ENCODE results near the gene CHDH. TPM values are rescaled to one million over a fixed set of nuclear protein-coding genes. Genes with fewer than 3 reads are reported as not detected.

CHDH gene
- total RNA-seq, 2 donors from 2014 or later = 21.5 to 26.0 TPM

DNA sequence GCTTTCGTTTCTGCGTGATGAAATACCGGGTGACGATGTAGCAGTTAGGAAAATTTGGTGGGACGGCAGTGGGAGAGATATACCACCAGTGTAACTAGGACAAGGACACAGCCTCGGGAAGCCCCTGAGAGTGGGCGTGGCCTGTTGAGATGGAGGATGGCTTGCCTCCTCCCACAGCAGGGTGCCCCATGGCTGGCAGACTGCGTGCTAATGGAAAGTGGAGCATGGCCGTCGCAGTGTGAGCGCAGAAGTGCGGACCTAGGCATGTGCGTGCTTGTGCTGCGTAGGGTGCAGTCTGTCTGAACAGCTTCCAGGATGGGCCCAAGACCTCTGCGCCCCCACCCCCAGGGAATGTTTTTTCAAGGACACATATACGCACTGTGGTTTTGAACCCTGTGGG is 56.8 kb downstream of the CHDH start:
- Histone ChIP-seq H3K9me3 (no peaks in the 10 kb centered on the region), H3K4me3 (no peak overlapping the region), H3K4me1 (no peaks in the 10 kb centered on the region), H3K27ac (no peak overlapping the region), H3K27me3 (no peaks in the 10 kb centered on the region), H3K36me3 (replicated peaks in 1 of 2; ENCODE audit: insufficient read depth in 1 of 2, low read depth in 2 of 2) (no peaks in the 10 kb centered on the region)
- TF ChIP-seq POLR2A (IDR thresholded peaks at IDR 0.05) = no peak
- no peak for TF ChIP-seq CTCF (IDR thresholded peaks at IDR 0.05)
- intact Hi-C loops (cut with DNase I) = no loop called here
- WGBS, 2 donors = 84 to 85% methylated on average over 16 of the region's 16 CpGs
- no peak for DNase-seq
- no peak for ATAC-seq

DNA sequence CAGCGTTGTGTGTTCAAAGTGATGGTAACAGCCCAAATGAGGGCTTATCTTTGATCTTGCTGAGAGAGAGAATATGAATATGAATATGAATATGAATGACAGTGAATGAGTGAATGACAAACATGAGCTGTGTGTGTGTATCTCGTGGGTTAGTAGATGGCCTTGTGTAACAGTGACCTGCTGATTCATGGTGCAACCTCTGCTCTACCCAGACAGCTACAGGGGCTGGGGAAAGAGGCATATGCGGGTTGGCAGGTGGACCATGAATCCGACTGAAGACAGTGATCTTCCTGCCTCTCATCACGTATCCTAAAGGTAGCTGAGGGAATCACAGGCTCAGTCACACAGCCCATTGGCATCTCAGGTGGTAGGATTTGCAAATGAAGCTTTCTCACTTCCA is 58.2 kb downstream of the CHDH start:
- 57 to 70% methylated on average over 5 of the region's 5 CpGs for WGBS, 2 donors
- DNase-seq = no peak
- TF ChIP-seq CTCF (IDR thresholded peaks at IDR 0.05) (no peak), POLR2A (IDR thresholded peaks at IDR 0.05) (no peak)
- Histone ChIP-seq H3K9me3 (no peaks in the 10 kb centered on the region), H3K36me3 (replicated peaks in 1 of 2; ENCODE audit: insufficient read depth in 1 of 2, low read depth in 2 of 2) (no peaks in the 10 kb centered on the region), H3K4me1 (no peaks in the 10 kb centered on the region), H3K27ac (no peak overlapping the region), H3K4me3 (no peak overlapping the region), H3K27me3 (no peaks in the 10 kb centered on the region)
- ATAC-seq = no peak
- intact Hi-C loops (cut with DNase I) = no loop called here

DNA sequence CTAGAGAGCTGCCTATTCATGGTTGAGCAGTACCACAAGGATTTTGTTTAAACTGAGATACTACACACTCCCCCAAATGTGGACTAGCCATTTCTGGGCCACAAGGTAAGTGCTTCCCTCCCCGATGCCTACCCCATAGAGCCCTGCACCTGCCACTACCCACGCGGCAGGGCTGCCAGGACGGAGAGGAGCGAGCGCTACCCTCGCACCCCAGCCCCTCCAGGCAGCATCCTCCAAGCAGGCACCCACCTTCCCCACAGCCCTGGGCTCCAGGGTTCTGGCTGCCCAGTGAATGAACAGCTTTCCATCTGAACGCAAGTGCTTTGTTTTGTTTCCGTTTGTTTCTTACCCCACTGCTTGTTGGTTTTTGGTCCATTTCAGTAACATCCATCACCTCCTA is 59.2 kb downstream of the CHDH start:
- DNase-seq (no peak), ATAC-seq (no peak)
- H3K9me3 ChIP-seq = no peaks in the 10 kb centered on the region
- H3K4me1 ChIP-seq = no peaks in the 10 kb centered on the region
- H3K27ac ChIP-seq = no peak overlapping the region
- H3K4me3 ChIP-seq = no peak overlapping the region
- H3K27me3 ChIP-seq = no peaks in the 10 kb centered on the region
- intact Hi-C loops (cut with DNase I) = no loop called here
- 74 to 79% methylated on average over 9 of the region's 9 CpGs for WGBS, 2 donors
- H3K36me3 ChIP-seq (replicated peaks in 1 of 2; ENCODE audit: insufficient read depth in 1 of 2, low read depth in 2 of 2) = no peaks in the 10 kb centered on the region
- no peak for TF ChIP-seq CTCF (IDR thresholded peaks at IDR 0.05)
- no peak for TF ChIP-seq POLR2A (IDR thresholded peaks at IDR 0.05)

- no peak for DNase-seq
- TF ChIP-seq CTCF (IDR thresholded peaks at IDR 0.05) (no peak), POLR2A (IDR thresholded peaks at IDR 0.05) (no peak)
- no peak overlapping the region for H3K4me3 ChIP-seq
- no peaks in the 10 kb centered on the region for H3K36me3 ChIP-seq (replicated peaks in 1 of 2; ENCODE audit: insufficient read depth in 1 of 2, low read depth in 2 of 2)
- intact Hi-C loops (cut with DNase I) = no loop called here
- H3K27me3 ChIP-seq = no peaks in the 10 kb centered on the region
- no peak for ATAC-seq
- no peak overlapping the region for H3K27ac ChIP-seq
- WGBS, 2 donors = 91 to 96% methylated on average over 2 of the region's 2 CpGs
- no peaks in the 10 kb centered on the region for H3K9me3 ChIP-seq
- no peaks in the 10 kb centered on the region for H3K4me1 ChIP-seq
Observed at GRCh38 chr3:53780806-53781205, 65.4 kb downstream of the CHDH start.

- intact Hi-C loops (cut with DNase I) = no loop called here
- no peaks in the 10 kb centered on the region for H3K27me3 ChIP-seq
- no peaks in the 10 kb centered on the region for H3K9me3 ChIP-seq
- 76 to 93% methylated on average over 4 of the region's 4 CpGs for WGBS, 2 donors
- DNase-seq = no peak
- H3K27ac ChIP-seq = no peak overlapping the region
- TF ChIP-seq CTCF (IDR thresholded peaks at IDR 0.05) = no peak
- TF ChIP-seq POLR2A (IDR thresholded peaks at IDR 0.05) = no peak
- no peak for ATAC-seq
- H3K36me3 ChIP-seq (replicated peaks in 1 of 2; ENCODE audit: insufficient read depth in 1 of 2, low read depth in 2 of 2) = no peaks in the 10 kb centered on the region
- no peaks in the 10 kb centered on the region for H3K4me1 ChIP-seq
- H3K4me3 ChIP-seq = no peak overlapping the region
Observed at GRCh38 chr3:53780171-53780570, 66.0 kb downstream of the CHDH start.

All from body of pancreas (tissue), 4 donors.